Body of pancreas (tissue), 4 donors: ENCODE measurements around the gene MYB.

Experiments used
- CTCF ChIP-seq, 7 experiments: fragments of 450-650 bp in 4 of 7; fragments of 200-600 bp in 3 of 7; sonication (generic) in 3 of 7; IDR thresholded peaks; one replicate each; pipeline ENCODE4 v1.5.1; 2016 to 2019; ENCODE audit warnings: antibody characterized with exemption in 7 of 7
- POLR2A ChIP-seq, 3 donors: fragments of 450-650 bp; IDR thresholded peaks; one replicate each; pipeline ENCODE4 v1.6.1; 2016; ENCODE audit warnings: antibody characterized with exemption in 3 of 3, mild to moderate bottlenecking in 2 of 3

- TF ChIP-seq POLR2A (IDR thresholded peaks at IDR 0.05) (no peak), CTCF (IDR thresholded peaks at IDR 0.05) (no peak)
Measured at GRCh38 chr6:135159531-135159930, 21.6 kb upstream of the MYB start.
